ENCODE data around the gene SLC5A6. TPM values are rescaled to one million over a fixed set of nuclear protein-coding genes. Genes with fewer than 3 reads are reported as not detected.

SLC5A6 gene
- polyA plus RNA-seq, 3 donors, result 8.1 to 21.7 (median 10.2) TPM

GRCh38 chr2:27236136-27236535, 24.1 kb upstream of the SLC5A6 start:
- Mint-ChIP-seq H3K4me1 (no peaks in the 10 kb centered on the region), H3K27me3 (ENCODE audit: low read depth in 3 of 3) (peaks cover 0 to 1% (median 0%) of the 10 kb centered on the region in 3 donors), H3K36me3 (peaks cover 97 to 100% of the 10 kb centered on the region in 2 donors), H3K4me3 (no peak overlapping the region), H3K27ac (peak overlapping the region in 2 of 7 donors; percentile 3 to 14), H3K9me3 (no peaks in the 10 kb centered on the region)
- intact Hi-C loops (cut with micrococcal nuclease), result no loop called here
- Histone ChIP-seq H2AFZ (ENCODE audit: insufficient read depth, low read depth, low read length, poor library complexity, severe bottlenecking) (no peak overlapping the region), H3K4me3 (replicated peaks in 1 of 3; ENCODE audit: low read depth in 2 of 3, low read length in 3 of 3) (no peak overlapping the region), H3K9ac (ENCODE audit: insufficient read depth, low read length, poor library complexity, severe bottlenecking) (no peak overlapping the region), H3K27me3 (ENCODE audit: control insufficient read depth in 2 of 2, insufficient read depth in 2 of 2, low read length in 2 of 2) (no peaks in the 10 kb centered on the region), H4K20me1 (ENCODE audit: insufficient read depth, low read length) (no peaks in the 10 kb centered on the region), H3K9me3 (replicated peaks in 1 of 2; ENCODE audit: control insufficient read depth in 1 of 2, insufficient read depth in 1 of 2, low read length in 2 of 2) (no peaks in the 10 kb centered on the region), H3K79me2 (ENCODE audit: insufficient read depth, low read length) (no peaks in the 10 kb centered on the region), H3K4me2 (replicated peaks; ENCODE audit: extremely low read depth, low read length, poor library complexity, severe bottlenecking) (no peak overlapping the region), H3K4me1 (ENCODE audit: control insufficient read depth in 1 of 2, insufficient read depth in 2 of 2, low read length in 2 of 2) (no peaks in the 10 kb centered on the region), H3K36me3 (replicated peaks in 1 of 2; ENCODE audit: control insufficient read depth in 1 of 2, insufficient read depth in 2 of 2, low read length in 2 of 2) (peaks cover 94 to 100% of the 10 kb centered on the region in 2 donors), H3K27ac (ENCODE audit: low read depth in 1 of 2, low read length in 2 of 2) (no peak overlapping the region)
- TF ChIP-seq CTCF (IDR thresholded peaks at IDR 0.05), result no peak
- 96% methylated on average over 4 of the region's 12 CpGs for WGBS (ENCODE audit: insufficient coverage)
- DNase-seq, result no peak

- Histone ChIP-seq H4K20me1 (ENCODE audit: insufficient read depth, low read length) (no peaks in the 10 kb centered on the region), H3K4me1 (ENCODE audit: control insufficient read depth in 1 of 2, insufficient read depth in 2 of 2, low read length in 2 of 2) (no peaks in the 10 kb centered on the region), H3K27ac (ENCODE audit: low read depth in 1 of 2, low read length in 2 of 2) (no peak overlapping the region), H2AFZ (ENCODE audit: insufficient read depth, low read depth, low read length, poor library complexity, severe bottlenecking) (no peak overlapping the region), H3K9ac (ENCODE audit: insufficient read depth, low read length, poor library complexity, severe bottlenecking) (no peak overlapping the region), H3K4me2 (replicated peaks; ENCODE audit: extremely low read depth, low read length, poor library complexity, severe bottlenecking) (no peak overlapping the region), H3K79me2 (ENCODE audit: insufficient read depth, low read length) (no peaks in the 10 kb centered on the region), H3K36me3 (replicated peaks in 1 of 2; ENCODE audit: control insufficient read depth in 1 of 2, insufficient read depth in 2 of 2, low read length in 2 of 2) (peaks cover 72 to 98% of the 10 kb centered on the region in 2 donors), H3K4me3 (replicated peaks in 1 of 3; ENCODE audit: low read depth in 2 of 3, low read length in 3 of 3) (no peak overlapping the region), H3K27me3 (ENCODE audit: control insufficient read depth in 2 of 2, insufficient read depth in 2 of 2, low read length in 2 of 2) (no peaks in the 10 kb centered on the region), H3K9me3 (replicated peaks in 1 of 2; ENCODE audit: control insufficient read depth in 1 of 2, insufficient read depth in 1 of 2, low read length in 2 of 2) (no peaks in the 10 kb centered on the region)
- Mint-ChIP-seq H3K9me3 (no peaks in the 10 kb centered on the region), H3K4me1 (no peaks in the 10 kb centered on the region), H3K27ac (peak overlapping the region in 1 of 7 donors; percentile 47), H3K27me3 (ENCODE audit: low read depth in 3 of 3) (peaks cover 0 to 2% (median 1%) of the 10 kb centered on the region in 3 donors), H3K36me3 (peaks cover 82 to 98% of the 10 kb centered on the region in 2 donors), H3K4me3 (no peak overlapping the region)
- 95% methylated on average over 14 of the region's 14 CpGs for WGBS (ENCODE audit: insufficient coverage)
- no peak for DNase-seq
- intact Hi-C loops (cut with micrococcal nuclease), result no loop called here
- TF ChIP-seq CTCF (IDR thresholded peaks at IDR 0.05), result no peak
Observed at GRCh38 chr2:27233341-27233740, 21.3 kb upstream of the SLC5A6 start.

Measured in CD14-positive monocyte (primary cell).